A549 treated with Hydrocortisone at 1 μM for 4 hours (cell line): ENCODE measurements around the gene RBM3. TPM values are rescaled to one million over a fixed set of nuclear protein-coding genes. Genes with fewer than 3 reads are reported as not detected.

Source experiments
- total RNA-seq: library from RNA; stranded (reverse); fragments of 200-300 nt; extraction: Qiagen RNA extraction; gene quantifications from 5 replicates; pipeline ENCODE4 v1.2.3, GENCODE V29; 2022

The RBM3 gene
- 345 to 656 TPM (median 367 TPM) in 5 replicates for total RNA-seq

GRCh38 chrX:48574270-48575266 is at the start of gene RBM3:
TSS of gene RBM3 (plus strand) at chrX:48574484. CDS start at chrX:48575181, 697 bp downstream.

GRCh38 chrX:48539345-48540027 is 34.8 kb upstream of the RBM3 start, which contains the start of gene TBC1D25:
TSS of gene TBC1D25 (plus strand) at chrX:48539714. CDS start at chrX:48539798, 84 bp downstream.

GRCh38 chrX:48597353-48598264 is 23.3 kb downstream of the RBM3 start, which contains the start of gene WDR13:
TSS of gene WDR13 (plus strand) at chrX:48597492. CDS start at chrX:48597997, 505 bp downstream.

Other genes starting within 250 kb of the RBM3 start
- not detected in 5 replicates for gene SSX3, start 217.8 kb upstream of the RBM3 start, total RNA-seq
- not detected in 5 replicates for gene SSX4, start 190.9 kb upstream of the RBM3 start, total RNA-seq
- not detected in 5 replicates for gene SSX4B, start 162.5 kb upstream of the RBM3 start, total RNA-seq
- 0.18 to 0.38 TPM (median 0.26 TPM) in 5 replicates for gene SLC38A5, start 104.2 kb upstream of the RBM3 start, total RNA-seq
- 68.5 to 73.8 TPM (median 70.9 TPM) in 5 replicates for gene FTSJ1, start 98.3 kb upstream of the RBM3 start, total RNA-seq
- 15.4 to 17.4 TPM (median 16.0 TPM) in 5 replicates for gene PORCN, start 65.5 kb upstream of the RBM3 start, total RNA-seq
- 138 to 157 TPM (median 148 TPM) in 5 replicates for gene EBP, start 52.7 kb upstream of the RBM3 start, total RNA-seq
- 10.0 to 16.4 TPM (median 12.6 TPM) in 5 replicates for gene TBC1D25, start 34.8 kb upstream of the RBM3 start, total RNA-seq
- gene WDR13, start 23.0 kb downstream of the RBM3 start, total RNA-seq = 58.8 to 99.9 TPM (median 84.2 TPM) in 5 replicates
- gene WAS, start 109.3 kb downstream of the RBM3 start, total RNA-seq = 0.20 to 0.61 TPM (median 0.28 TPM) in 5 replicates
- 21.9 to 24.0 TPM (median 22.9 TPM) in 5 replicates for gene SUV39H1, start 122.2 kb downstream of the RBM3 start, total RNA-seq
- not detected in 5 replicates for gene GLOD5, start 187.3 kb downstream of the RBM3 start, total RNA-seq
- gene GATA1, start 212.1 kb downstream of the RBM3 start, total RNA-seq = not detected in 5 replicates
- 25.3 to 30.4 TPM (median 28.9 TPM) in 5 replicates for gene HDAC6, start 227.6 kb downstream of the RBM3 start, total RNA-seq